PC-9 (cell line): ENCODE measurements around the gene NSD2.
"Not testable (repeated sequence)": the region's sequence is repeated elsewhere in the genome, so short reads cannot be mapped to it uniquely, and the experiment has no call there.

Experiments used
- EZH2 ChIP-seq: fragments of 200-600 bp; sonication (generic); IDR thresholded peaks from 2 replicates; pipeline ENCODE4 v1.8.0; 2017; ENCODE audit warnings: antibody characterized with exemption, low read depth
- TF ChIP-seq, protein P1 (sequence below): fragments of 200-600 bp; sonication (generic); conservative IDR thresholded peaks from 2 replicates; pipeline ENCODE4 v1.6.1; 2017; ENCODE audit warnings: mixed run types, antibody characterized with exemption, mild to moderate bottlenecking, moderate library complexity

DNA sequence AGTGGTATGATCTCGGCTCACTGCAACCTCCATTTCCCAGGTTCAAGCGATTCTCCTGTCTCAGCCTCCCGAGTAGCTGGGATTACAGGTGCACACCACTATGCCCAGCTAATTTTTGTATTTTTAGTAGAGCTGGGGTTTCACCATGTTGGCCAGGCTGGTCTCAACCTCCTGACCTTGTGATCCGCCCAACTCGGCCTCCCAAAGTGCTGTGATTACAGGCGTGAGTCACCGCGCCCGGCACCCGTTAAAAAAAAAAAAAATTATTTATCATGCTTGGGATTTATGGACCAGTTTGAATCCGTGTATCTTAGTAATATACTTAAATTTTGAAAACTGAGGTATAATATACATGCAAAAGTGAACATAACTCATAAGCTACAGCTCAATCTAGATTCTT is 38.5 kb downstream of the NSD2 start:
- TF ChIP-seq, protein P1, sequence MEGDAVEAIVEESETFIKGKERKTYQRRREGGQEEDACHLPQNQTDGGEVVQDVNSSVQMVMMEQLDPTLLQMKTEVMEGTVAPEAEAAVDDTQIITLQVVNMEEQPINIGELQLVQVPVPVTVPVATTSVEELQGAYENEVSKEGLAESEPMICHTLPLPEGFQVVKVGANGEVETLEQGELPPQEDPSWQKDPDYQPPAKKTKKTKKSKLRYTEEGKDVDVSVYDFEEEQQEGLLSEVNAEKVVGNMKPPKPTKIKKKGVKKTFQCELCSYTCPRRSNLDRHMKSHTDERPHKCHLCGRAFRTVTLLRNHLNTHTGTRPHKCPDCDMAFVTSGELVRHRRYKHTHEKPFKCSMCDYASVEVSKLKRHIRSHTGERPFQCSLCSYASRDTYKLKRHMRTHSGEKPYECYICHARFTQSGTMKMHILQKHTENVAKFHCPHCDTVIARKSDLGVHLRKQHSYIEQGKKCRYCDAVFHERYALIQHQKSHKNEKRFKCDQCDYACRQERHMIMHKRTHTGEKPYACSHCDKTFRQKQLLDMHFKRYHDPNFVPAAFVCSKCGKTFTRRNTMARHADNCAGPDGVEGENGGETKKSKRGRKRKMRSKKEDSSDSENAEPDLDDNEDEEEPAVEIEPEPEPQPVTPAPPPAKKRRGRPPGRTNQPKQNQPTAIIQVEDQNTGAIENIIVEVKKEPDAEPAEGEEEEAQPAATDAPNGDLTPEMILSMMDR, result not testable (repeated sequence)
- not testable (repeated sequence) for TF ChIP-seq EZH2
